NCI-H2196 (cell line): ENCODE measurements around the gene FAM110C.

Experiments used
- DNase-seq: peaks from one replicate; lab custom pipeline; 2025; ENCODE audit not compliant: unreplicated experiment; lab: John Stamatoyannopoulos, UW

The FAM110C gene

GRCh38 chr2:10222-10875, 36.0 kb downstream of the FAM110C start:
- DNase-seq: no peak
